Renal pelvis (tissue), 12 donors: ENCODE results near the gene EMC1. TPM values are rescaled to one million over a fixed set of nuclear protein-coding genes. Genes with fewer than 3 reads are reported as not detected.
"Not testable (repeated sequence)": the region's sequence is repeated elsewhere in the genome, so short reads cannot be mapped to it uniquely, and the experiment has no call there.

ENCODE experiments used
- DNase-seq: peaks from one replicate; pipeline ENCODE4 v3.0.0-alpha.2; 2013
- long read RNA-seq, 16 experiments: transcript quantifications; one replicate each; lab custom pipeline, GENCODE V29; 2026
- polyA plus RNA-seq, 3 donors: library from polyadenylated mRNA; unstranded; fragments of 120-200 nt; gene quantifications; one replicate each; pipeline ENCODE4 v1.2.1, GENCODE V29; 2013; ENCODE audit not compliant: insufficient read length in 3 of 3

EMC1 gene
- polyA plus RNA-seq = 10 to 100 TPM; 52.1 to 58.0 (median 54.8) TPM
- long read RNA-seq, donor 1, full-length matches to known transcripts = 6 of 6 reads
- long read RNA-seq, donor 1, partial matches to known transcripts = 0 of 6 reads
- long read RNA-seq, donor 1, other reads (novel, unspliced or antisense) = 0 of 6 reads
- long read RNA-seq, donor 2, full-length matches to known transcripts = 9 of 34 reads
- long read RNA-seq, donor 2, partial matches to known transcripts = 0 of 34 reads
- long read RNA-seq, donor 2, other reads (novel, unspliced or antisense) = 25 of 34 reads
- long read RNA-seq, donor 3, full-length matches to known transcripts = 3 of 3 reads
- long read RNA-seq, donor 3, partial matches to known transcripts = 0 of 3 reads
- long read RNA-seq, donor 3, other reads (novel, unspliced or antisense) = 0 of 3 reads
- long read RNA-seq, donor 4, full-length matches to known transcripts = 3 of 55 reads
- long read RNA-seq, donor 4, partial matches to known transcripts = 27 of 55 reads
- long read RNA-seq, donor 4, other reads (novel, unspliced or antisense) = 25 of 55 reads
- long read RNA-seq, donor 5 = 0 reads
- long read RNA-seq, donor 6, full-length matches to known transcripts = 6 of 12 reads
- long read RNA-seq, donor 6, partial matches to known transcripts = 6 of 12 reads
- long read RNA-seq, donor 6, other reads (novel, unspliced or antisense) = 0 of 12 reads
- long read RNA-seq, donor 7, full-length matches to known transcripts = 3 of 36 reads
- long read RNA-seq, donor 7, partial matches to known transcripts = 27 of 36 reads
- long read RNA-seq, donor 7, other reads (novel, unspliced or antisense) = 6 of 36 reads
- long read RNA-seq, donor 8, full-length matches to known transcripts = 2 of 2 reads
- long read RNA-seq, donor 8, partial matches to known transcripts = 0 of 2 reads
- long read RNA-seq, donor 8, other reads (novel, unspliced or antisense) = 0 of 2 reads
- long read RNA-seq, donor 9, full-length matches to known transcripts = 4 of 4 reads
- long read RNA-seq, donor 9, partial matches to known transcripts = 0 of 4 reads
- long read RNA-seq, donor 9, other reads (novel, unspliced or antisense) = 0 of 4 reads
- long read RNA-seq, donor 10, full-length matches to known transcripts = 7 of 23 reads
- long read RNA-seq, donor 10, partial matches to known transcripts = 16 of 23 reads
- long read RNA-seq, donor 10, other reads (novel, unspliced or antisense) = 0 of 23 reads
- long read RNA-seq, donor 11, full-length matches to known transcripts = 3 of 3 reads
- long read RNA-seq, donor 11, partial matches to known transcripts = 0 of 3 reads
- long read RNA-seq, donor 11, other reads (novel, unspliced or antisense) = 0 of 3 reads
- long read RNA-seq, donor 12, full-length matches to known transcripts = 5 of 93 reads
- long read RNA-seq, donor 12, partial matches to known transcripts = 37 of 93 reads
- long read RNA-seq, donor 12, other reads (novel, unspliced or antisense) = 51 of 93 reads
- long read RNA-seq, donor 13, partial matches to known transcripts = 0 of 1 reads
- long read RNA-seq, donor 13, other reads (novel, unspliced or antisense) = 0 of 1 reads
- long read RNA-seq, donor 14 = 0 reads
- long read RNA-seq, donor 15, full-length matches to known transcripts = 4 of 90 reads
- long read RNA-seq, donor 15, partial matches to known transcripts = 31 of 90 reads
- long read RNA-seq, donor 15, other reads (novel, unspliced or antisense) = 55 of 90 reads
- long read RNA-seq, donor 16, full-length matches to known transcripts = 5 of 12 reads
- long read RNA-seq, donor 16, partial matches to known transcripts = 0 of 12 reads
- long read RNA-seq, donor 16, other reads (novel, unspliced or antisense) = 7 of 12 reads

DNA sequence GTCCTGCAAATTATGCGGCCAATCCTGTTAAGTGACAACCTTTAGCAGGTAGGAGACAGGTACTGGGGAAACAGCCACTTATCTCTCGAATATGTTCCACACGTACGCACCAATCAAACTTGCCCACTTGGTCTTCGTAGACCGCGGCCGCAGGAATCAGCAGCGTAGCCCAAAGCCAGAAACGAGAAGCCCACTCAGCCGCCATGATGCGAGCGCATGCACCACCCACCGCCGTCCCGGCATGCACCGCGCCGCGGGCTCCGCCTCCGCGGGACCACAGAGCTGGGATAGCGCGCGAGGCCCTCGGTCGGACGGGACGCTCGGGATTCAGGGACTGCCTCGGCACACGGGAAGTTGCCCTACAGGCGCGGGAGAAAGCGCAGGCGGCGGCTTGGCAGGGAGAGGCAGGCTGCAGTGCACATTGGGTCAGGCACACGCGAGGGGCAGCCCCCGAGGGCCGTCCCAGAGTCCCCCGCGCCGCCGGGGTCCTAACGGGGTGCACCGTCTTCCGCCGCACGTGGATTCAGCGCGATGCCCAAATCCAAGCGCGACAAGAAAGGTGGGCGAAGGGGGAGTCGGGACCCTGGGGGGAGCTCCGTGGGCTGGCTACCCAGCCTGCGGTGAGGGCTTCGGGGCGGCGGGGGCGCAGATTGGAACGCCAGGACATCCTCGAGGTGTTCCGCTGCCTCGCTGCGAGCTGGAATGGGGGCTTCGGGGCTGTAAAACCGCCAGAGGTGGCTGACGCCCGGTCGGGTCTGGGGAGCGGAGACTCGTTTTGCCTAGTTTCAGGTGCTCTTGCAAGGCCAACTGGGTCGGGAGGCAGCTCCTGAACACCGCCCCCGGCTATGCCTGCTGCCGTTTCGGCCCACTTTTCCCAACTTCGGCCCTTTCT is at the start of gene EMC1, which contains the start of gene MRTO4:
Gene EMC1, minus strand, starts transcription at position 220 of the 892 bp plus-strand sequence. Its CDS starts 15 bp downstream, at position 205.
Gene MRTO4, plus strand, starts transcription at position 501 of the 892 bp plus-strand sequence. Its CDS starts 31 bp downstream, at position 532.
- DNase-seq = peak; percentile 86

DNA sequence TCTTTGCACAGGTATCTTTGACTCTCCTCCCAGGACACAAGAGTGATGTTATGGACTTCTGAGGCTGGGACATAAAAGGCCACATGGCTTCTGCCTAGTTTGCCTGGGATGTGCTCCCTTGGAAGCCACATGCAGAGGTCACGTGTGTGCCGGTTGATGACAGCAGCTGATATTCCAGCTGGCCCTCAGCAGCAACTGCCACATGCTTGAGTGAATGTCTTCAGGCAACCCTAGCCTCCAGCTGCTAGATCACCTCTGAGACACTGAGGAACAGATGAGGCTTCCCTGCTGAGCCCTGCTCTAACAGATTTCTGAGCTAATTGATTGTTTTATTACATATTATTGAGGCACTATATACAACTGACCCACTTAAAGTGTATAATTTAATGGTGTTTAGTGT is 48.9 kb upstream of the EMC1 start:
- no peak for DNase-seq

DNA sequence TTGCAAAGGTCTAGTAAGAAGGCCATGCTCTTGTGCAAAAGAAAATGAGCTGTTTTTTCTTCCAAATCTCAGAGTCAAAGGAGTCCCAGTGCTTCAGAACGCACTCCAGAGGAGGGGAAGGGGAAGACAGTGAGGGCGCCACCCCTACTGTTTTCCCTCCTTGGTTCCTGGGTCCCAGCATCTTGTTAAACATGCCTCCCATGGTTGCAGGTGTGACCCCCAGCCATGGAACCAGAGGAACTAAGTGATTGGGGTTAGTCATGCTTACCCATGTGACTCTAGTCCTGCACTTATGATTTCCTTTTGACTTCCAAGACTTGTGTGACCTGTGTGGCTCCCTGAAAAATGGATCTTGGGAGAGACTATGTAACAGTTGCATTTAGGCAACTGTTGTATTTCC is 43.3 kb upstream of the EMC1 start:
- DNase-seq = no peak

DNA sequence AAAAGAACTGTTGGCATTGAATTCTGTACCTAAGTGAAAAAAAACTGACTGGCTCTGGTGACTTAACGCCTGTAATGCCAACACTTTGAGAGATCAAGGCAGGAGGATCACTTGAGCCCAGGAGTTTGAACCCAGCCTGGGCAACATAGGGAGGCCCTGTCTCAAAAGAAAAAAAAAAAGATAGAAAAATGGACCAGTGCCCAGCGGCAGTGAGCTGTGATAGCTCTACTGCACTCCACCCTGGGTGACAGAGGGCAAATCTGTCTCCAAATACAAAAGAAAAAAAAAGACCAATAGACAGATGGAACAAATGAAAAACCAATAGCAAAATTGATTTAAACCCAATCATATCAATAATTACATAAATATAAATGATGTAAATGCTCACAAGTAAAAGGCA is 37.9 kb upstream of the EMC1 start:
- DNase-seq = no peak

DNA sequence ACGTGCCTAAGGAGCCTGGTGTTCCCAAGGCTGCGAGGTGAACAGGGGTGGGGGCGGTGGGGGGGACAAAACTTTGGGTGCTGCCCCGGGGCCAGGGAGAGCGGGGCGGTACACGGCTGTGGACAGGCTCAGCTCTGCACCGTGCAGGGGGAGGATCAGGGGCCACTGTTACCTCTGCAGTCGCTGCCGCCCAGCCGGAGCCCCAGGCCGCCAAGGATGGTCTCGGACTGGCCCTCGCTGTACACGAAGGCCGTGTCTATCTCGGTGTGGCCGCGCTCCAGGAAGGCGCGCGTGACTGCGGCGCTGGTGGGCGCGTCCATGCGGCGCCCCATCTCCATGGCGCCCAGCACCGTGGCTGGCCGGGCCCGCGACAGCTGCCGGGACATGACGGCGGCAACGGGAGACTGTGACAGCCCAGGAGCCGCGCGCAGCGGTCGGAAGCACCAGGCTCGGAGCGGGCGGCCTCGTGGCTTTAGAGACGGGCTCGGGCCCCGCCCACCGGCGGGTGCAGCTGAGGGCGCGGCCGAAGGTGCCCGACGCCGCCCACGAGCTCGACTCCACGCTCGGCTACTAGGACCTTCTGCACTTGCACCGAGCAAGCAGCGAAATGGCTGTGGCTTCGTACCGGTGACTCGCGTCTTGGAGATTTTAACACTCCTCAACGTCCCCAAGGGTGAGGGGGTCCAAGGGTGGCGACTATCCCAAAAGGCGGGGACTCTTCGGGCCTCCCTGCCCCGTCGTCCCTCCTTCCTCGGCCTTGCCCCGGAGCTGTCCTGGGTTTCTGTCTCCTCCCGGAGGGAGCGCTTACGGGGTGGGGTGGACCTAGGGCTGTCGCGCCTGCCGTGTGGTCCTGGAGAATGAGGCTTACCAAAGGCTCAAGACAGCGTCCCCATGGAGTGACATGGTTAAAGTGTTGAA is 37.3 kb upstream of the EMC1 start, which contains the start of gene AKR7A3:
Gene AKR7A3, minus strand, starts transcription at position 447 of the 918 bp plus-strand sequence. Its CDS starts 61 bp downstream, at position 386.
- DNase-seq = peak; percentile 5

DNA sequence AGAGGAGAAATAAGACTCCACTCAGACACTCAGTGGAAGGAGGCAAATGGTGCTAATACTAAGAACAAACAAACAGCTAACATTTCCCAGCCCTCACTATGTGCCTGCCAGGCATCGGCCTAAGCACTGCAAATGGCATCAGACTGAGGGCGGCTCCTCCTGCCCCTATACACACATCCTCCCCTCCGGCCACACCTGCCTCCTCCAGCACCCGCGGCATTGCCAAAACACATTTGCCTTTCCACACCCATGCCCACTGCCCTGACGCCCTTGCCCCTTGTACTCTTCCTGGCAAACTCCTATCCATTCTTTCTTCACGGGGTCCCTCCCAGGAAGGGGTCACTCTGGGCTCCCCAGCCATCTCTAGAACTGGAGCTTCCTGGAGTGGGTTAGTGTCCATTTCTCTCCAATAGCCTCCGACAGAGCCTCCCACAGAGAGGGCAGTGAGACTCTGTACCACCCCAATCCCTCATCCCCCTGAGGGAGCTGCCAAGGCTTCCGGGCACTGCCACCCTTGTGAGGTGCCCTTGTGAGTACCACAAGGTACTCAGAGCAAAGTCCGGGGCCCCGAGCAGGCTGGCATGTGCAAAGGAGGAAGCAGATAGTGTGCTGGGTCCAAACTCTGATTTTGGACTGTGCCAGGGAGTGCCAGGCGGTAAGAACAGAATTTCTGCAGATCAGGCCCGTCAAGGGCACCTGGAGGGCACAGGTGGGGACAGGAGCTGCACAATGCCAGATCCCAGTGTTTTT is 36.3 kb upstream of the EMC1 start:
- no peak for DNase-seq

DNA sequence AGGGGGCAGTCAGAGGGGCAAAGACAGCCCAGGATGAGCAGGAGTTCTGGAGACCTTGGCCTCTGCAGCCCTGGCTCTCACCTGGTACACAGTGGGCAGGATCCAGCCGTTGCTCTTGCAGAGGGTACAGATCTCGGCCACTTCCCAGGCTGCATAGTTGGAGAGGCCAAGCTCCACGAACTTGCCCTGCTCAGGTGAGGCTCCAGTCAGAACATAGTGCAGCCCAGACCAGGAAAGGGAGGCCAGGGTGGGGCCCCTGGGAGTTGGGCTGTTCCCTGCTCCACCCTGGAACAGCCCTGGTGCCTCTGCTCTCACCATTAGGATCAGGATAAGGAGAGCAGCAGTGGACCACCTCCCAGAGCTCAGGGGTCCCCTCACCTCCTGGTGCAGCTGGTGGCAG is 34.5 kb upstream of the EMC1 start:
- not testable (repeated sequence) for DNase-seq

DNA sequence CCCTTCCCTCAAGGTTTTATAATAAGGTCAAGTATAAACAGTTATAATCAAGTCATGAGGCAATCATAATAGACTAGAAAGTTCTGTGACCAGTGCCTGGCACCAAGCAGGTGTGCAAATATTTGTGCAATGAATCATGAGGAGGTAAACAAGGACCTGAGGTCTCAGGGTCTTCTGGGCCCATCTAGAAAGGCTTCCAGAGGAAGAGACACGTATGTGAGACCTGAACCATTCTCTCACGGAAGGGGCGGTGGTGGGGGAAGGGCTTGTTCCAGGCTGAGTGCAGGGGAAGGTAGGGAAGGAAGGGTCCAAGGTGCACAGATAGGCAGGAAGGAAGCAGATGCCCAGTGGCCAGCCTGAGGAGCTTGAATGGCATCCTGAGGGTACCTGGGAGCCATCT is 34.0 kb upstream of the EMC1 start:
- not testable (repeated sequence) for DNase-seq

DNA sequence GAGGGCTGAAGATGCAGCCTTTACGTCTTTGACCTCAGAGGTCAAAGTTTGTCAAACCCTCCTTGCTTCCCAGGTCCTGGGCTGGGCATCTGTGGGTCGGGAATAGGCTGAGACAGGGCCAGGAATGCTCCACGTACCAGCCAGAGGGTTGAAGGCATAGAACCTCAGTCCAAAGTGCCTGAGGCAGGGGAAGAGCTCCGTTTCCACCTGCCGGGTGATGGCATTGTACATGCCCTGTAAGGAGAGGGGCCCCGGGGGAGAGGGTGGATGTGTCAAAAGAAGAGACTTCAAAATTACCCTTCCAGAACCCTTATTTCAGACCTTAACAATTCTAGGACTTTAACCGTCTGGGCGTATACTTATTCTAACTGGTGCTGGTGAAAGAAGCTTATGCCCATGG is 33.6 kb upstream of the EMC1 start:
- no peak for DNase-seq

DNA sequence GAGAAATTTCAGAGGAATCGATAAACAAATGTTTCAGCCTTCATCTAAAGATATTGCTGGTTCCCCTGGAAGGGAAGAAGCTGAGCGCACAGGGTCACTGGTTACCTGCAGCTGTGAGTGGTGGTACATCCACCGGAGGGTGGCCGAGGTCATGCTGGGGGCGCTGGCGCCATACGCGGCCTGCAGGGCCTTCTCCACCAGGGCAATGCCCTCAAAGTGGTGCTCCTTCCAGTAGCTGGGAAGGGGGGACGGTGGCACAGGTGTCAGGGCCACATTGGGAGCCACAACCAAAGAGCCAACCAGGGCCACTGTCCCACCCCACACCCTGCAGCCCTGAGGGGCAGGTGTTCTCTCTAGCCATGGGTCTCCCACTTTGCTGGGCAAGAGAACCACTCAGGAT is 32.6 kb upstream of the EMC1 start:
- no peak for DNase-seq

DNA sequence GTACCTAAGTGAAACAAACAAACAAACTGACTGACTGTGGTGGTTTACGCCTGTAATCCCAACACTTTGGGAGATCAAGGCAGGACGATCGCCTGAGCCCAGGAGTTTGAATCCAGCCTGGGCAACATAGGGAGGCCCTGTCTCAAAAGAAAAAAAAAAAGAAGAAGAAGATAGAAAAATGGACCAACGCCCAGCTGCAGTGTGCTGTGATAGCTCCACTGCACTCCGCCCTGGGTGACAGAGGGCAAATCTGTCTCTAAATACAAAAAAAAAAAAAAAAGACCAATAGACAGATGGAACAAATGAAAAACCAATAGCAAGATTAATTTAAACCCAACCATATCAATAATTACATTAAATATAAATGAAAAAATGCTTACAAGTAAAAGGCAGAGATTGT is 23.3 kb upstream of the EMC1 start:
- no peak for DNase-seq

DNA sequence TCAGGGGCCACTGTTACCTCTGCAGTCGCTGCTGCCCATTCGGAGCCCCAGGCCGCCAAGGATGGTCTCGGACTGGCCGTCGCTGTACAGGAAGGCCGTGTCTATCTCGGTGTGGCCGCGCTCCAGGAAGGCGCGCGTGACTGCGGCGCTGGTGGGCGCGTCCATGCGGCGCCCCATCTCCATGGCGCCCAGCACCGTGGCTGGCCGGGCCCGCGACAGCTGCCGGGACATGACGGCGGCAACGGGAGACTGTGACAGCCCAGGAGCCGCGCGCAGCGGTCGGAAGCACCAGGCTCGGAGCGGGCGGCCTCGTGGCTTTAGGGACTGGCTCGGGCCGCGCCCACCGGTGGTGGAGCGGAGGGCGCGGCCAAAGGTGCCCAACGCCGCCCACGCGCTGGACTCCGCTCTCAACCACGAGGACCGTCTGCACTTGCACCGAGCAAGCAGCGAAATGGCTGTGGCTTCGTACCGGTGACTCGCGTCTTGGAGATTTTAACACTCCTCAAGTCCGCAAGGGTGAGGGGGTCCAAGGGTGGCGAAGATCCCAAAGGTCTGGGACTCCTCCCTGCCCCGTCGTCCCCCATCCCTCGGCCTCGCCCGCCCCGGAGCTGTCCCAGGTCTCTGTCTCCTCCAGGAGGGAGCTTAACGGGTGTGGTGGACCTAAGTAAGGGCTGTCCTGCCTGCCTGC is 22.7 kb upstream of the EMC1 start:
- DNase-seq = not testable (repeated sequence)

DNA sequence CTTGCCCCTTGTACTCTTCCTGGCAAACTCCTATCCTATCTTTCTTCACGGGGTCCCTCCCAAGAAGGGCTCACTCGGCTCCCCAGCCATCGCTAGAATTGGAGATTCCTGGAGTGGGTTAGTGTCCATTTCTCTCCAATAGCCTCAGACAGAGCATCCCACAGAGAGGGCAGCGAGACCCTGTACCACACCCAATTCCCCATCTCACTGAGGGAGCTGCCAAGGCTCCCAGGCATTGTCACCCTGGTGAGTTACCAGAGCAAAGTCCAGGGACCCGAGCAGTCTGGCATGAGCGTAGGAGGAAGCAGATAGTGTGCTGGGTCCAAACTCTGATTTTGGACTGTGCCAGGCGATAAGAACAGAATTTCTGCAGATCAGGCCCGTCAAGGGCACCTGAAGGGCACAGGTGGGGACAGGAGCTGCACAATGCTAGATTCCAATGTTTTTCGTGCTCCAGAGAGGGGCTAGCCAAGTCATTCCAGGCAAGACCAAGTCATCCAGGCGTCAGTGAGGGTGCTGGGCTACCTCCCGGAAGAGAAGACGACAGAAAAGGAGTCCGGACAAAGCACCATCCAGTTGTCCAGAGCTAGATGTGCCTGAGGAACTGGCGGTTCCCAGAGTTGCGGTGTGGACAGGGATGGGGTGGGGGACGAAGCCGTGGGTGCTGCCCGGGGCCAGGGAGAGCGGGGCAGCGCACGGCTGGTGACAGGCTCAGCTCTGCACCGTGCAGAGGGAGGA is 22.0 kb upstream of the EMC1 start:
- DNase-seq = no peak

DNA sequence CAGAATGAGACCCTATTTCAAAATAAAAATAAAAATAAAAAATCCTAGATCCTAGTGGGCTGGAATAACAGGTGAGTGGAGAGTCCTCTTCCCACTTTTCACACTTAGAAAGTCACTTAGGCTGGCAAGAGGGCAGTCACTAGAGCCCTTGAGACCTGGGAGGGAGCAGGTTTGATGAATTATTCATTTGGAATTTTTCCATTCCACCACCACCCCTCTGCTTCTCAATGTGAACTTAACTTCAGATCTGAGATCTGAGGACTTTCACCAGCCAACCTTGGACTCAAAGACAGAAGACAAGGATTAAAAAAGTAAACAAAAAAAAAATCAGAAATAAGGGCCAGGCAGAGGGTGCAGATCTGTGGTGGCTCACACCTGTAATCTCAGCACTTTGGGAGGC is 20.7 kb upstream of the EMC1 start:
- no peak for DNase-seq

DNA sequence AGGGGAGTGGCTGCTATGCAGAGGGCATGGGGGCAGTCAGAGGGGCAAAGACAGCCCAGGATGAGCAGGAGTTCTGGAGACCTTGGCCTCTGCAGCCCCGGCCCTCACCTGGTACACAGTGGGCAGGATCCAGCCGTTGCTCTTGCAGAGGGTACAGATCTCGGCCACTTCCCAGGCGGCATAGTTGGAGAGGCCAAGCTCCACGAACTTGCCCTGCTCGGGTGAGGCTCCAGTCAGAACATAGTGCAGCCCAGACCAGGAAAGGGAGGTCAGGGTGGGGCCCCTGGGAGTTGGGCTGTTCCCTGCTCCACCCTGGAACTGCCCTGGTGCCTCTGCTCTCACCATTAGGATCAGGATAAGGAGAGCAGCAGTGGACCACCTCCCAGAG is 19.0 kb upstream of the EMC1 start:
- DNase-seq = not testable (repeated sequence)
